Midbrain (tissue), 1 donor: ENCODE data around the gene BAHCC1.

ENCODE experiments used
- DNase-seq: peaks from one replicate; lab custom pipeline; 2025; lab: John Stamatoyannopoulos, UW

The BAHCC1 gene

GRCh38 chr17:81480140-81481072, 85.1 kb downstream of the BAHCC1 start:
- no peak for DNase-seq

DNA sequence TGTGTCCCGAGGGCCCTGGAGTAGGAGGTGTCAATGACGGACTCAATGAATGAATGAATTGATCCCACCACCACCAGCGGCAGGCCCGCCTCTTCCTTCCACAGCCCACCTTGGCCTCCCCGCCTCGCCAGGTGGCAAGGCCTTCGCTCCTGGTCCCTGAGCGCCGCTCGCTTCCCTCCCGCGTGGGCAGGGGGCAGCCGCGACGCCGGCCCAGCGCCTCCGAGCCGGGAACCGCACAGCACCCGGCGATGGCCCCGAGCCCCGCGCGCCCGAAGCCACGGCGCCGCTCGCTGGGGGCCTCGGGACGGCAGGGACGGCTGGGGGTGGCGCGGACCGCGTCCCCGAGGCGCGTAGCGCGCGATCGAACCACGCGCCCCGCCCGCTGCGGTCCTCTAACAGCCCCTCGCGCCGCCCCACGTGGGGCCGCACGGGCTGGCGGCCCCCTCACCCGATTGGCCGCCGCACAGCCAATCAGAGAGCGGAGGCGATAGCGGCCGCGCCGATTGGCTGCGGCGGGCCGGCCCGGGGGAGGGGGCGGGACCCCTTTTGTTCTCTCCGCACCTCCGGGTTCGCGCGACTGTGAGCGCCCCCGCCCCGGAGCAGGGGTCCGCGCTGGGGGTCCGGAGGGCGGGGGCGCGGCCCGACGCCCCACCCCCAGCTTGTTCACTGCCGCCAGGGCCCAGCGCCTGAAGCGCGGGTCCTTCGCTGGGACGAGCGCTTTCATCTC, 86.0 kb downstream of the BAHCC1 start:
- peak; percentile 88 for DNase-seq

DNA sequence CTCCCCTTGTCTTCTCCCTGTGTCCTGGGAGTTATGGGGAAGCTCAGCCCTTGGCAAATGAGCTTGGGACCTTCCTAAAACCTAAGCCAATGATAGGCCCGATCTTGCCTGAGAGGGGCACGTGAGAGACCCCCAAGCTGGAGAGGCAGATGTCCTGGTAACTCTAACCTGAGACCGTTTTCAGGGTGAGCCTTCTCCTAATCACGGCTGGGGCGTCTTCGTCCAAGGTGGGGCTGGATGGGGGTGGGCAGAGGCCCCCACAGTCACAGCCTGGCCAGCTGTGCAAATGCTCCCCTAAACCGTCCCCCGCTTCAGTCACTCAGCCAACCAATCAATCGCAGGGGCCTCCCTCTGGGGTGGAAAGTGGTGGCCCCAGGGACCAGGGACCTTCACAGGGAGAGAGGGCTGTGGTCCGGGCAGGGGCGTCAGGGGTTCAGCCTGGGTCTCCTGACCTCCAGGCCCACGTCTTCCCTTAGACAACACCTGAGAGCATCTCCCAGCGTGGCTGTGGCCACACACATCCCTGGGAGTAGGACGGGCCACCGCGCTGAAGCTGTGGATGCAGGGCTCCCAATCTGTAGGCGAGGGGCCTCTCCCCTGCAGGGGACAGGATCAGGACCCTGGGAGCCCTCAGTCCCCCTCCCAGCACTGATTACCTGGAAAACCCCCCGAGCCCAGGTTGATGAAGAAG, 86.7 kb downstream of the BAHCC1 start:
- DNase-seq, result no peak

- no peak for DNase-seq
Observed at GRCh38 chr17:81482673-81483072, 87.4 kb downstream of the BAHCC1 start.

- DNase-seq, result no peak
Observed at GRCh38 chr17:81483085-81483861, 88.0 kb downstream of the BAHCC1 start.

GRCh38 chr17:81483862-81484194, 88.6 kb downstream of the BAHCC1 start:
- DNase-seq, result no peak

GRCh38 chr17:81484195-81484979, 89.1 kb downstream of the BAHCC1 start:
- peak; percentile 84 for DNase-seq

DNA sequence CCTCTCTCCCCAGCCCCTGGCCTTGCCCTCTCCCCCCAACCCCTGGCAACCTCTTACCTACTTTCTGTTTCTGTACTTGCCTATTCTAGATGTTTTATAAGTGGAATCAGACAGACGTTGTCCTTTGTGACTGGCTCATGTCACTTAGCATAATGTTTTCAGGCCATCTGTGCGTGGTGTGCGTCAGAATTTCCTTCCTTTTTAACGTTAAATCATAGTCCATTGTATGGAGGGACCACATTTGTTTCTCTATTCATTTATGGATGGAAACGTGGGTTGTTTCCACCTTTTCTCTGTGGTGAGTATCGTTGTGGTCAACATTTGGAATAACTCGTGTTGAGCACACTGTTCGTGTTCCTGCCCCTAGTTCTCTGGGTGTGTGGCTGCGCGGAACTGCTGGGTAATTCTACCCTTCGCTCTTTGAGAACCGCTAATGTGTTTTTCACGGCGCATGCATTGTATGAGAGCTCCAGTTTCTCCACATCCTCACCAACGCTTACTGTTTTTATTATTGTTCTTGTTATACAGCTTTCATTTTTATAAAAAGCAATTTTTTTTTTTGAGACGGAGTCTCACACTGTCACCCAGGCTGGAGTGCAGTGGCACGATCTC, 91.0 kb downstream of the BAHCC1 start:
- no peak for DNase-seq

DNA sequence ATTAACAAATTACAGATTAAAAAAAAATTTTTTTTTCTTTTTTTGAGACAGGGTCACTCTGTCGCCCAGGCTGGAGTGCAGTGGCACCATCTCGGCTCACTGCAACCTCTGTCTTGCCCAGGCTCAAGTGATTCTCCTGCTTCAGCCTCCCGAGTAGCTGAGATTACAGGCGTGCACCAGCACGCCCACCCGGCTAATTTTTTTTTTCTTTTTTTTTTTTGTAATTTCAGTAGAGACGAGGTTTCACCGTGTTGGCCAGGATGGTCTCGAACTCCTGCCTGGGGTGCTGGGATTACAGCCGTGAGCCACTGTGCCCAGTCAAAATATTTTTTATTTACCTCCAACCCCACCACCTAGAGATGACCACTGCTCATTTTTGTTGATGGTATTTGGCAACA, 91.8 kb downstream of the BAHCC1 start:
- DNase-seq, result no peak

DNA sequence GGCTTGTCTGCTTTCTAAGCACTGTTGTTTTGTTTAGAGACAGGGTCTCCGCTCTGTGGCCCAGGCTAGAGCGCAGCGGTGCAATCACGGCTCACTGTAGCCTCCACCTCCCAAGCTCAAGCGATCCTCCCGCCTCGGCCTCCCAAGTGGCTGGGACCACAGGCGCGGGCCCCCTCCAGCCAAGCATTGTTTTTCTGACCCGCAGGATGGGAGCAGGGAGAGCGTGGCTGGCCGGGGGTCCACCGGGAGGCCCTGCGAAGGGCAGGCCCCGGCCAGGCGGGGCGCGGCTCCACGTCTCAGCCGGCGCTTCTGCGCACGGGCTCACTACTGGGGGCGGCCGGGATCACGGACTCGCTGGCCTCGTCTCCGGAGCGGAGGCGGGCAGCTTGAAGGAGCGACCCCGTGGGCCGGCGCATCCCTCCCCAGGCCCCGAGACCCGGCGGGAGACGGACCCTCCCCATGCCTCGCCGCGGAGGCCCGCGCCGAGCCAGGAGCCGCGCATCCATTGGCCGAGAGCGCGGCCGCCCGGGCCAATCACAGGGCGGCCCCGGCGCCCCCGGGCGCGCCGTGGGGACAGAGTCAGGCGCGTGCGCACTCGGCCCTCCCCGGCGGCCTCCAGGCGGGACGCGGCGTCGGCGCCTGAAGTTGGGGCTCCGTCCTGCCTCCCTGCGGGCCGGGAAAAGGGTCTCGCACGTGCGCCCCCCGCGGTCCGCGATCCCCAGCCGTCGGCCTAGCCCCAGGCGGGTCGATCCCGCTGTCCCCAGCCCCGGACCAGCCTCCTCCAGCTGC, 92.4 kb downstream of the BAHCC1 start:
- peak; percentile 84 for DNase-seq

- no peak for DNase-seq
Observed at GRCh38 chr17:81488276-81488860, 93.1 kb downstream of the BAHCC1 start.

DNA sequence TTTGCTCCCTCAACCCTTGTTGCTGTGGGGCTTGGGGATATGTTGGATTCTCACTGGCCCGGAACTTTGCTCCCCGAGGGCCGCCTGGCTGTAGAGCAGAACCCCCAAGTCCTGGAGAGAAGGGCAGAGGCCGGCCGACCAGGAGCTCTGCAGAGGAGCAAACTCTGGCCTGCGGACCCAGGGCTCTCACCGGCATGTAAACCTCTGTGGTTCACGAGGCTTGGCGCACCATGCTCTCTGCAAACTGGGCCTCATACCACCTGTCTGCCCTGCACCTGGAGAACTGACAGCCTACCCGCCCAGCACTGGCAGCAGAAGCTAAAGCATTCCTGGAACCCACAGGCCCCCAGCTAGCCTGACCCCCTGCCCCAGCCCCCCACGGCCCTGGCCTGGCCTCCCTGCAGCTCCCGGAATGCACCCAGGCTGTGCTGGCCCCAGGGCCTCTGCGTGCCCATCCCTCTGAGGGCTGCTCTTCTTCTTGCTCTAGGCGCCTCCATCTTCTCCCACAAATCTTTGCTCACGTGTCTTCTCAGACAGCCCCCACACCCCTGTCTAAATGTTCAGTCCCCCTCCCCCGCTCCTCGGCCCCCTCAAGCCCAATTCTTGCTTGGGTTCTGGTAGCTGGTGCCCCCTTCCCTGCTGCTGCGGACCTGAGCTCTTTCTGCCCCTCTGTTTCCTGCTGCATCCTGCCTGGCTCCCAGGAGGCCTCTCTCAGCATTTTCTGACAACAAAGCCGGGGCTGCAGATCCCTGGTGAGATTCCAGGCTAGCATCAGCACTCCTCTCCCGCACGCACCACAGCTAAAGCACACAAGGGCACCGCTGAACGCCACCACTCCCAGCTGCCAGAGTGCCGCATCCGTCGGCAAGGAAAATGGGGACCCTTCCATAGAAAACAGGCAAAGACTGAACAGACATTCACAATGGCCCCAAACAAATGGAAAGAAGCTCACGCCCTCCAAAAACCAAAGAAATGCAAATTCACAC, 94.0 kb downstream of the BAHCC1 start:
- no peak for DNase-seq

DNA sequence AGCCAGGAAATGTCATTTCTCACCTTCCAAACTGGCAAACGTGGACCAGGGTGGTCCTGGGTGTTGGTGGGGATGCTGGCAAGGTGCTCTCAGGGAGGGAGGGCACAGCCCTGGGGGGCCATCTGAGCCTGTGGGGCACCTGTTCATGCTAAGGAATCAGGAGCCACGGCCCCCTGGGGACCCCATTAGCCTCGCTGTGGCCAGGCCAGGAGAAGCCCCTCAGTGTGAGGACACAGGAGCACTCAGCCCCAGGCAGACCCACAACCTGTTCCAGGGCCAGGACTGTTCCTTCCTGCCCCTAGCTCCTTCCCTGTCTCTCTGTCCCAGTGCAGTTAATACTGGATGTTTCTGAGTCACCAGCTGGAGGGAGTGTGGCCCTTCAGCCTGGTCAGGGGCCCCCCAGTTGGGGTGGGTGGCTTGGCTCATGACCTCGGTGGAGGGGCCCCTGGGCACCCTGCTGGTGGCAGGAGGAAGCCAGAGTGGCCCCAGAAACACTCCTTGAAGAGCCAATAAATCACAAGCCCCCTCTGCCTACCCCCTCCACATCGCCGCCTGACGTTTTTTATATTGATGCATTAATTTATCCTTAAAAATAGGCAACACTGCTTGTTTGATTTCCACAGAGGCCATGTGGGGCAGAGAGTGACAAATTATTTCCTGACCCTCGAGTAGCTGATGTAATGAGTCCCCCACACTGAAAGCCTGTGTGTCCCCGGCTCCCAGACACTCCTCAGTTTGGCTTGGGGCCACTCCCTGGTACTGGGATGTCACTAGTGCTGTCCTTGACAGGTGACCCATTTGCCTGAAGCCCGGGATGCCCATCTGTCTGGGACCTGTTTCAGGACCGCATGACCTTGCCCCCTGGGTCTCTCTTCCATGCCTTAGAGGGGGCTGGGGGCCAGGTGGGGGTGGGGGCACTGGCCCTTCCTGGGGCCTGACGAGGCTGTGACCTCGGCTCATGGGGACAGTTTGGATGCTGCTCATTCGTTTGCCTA, 95.0 kb downstream of the BAHCC1 start:
- DNase-seq, result no peak

DNA sequence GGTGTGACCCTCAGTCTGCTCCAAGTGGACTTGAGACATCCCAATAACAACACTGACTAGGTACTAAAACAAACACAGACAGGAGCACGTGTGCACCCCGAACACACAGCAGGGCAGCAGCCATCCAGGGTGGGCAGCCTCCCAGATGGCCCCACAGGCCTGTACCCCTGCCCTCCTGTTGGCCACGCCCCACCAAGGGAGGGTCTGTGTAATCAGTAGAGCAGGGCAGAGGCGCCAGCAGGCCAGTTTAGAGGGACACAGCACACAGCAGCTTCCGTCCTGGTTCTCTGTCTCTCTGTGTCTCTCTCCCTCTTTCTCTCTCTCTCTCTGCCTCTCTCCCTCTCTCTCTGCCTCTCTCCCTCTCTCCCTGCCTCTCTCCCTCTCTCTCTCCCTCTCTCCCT, 95.9 kb downstream of the BAHCC1 start:
- no peak for DNase-seq

- no peak for DNase-seq
Observed at GRCh38 chr17:81491761-81492160, 96.5 kb downstream of the BAHCC1 start.

GRCh38 chr17:81492202-81492601, 96.9 kb downstream of the BAHCC1 start:
- no peak for DNase-seq

- DNase-seq, result no peak
Observed at GRCh38 chr17:81492706-81493105, 97.4 kb downstream of the BAHCC1 start.
